Coronary artery (tissue), 2 donors: Measurements from ENCODE around the gene RPRD1B.

Experiments used
- DNase-seq: peaks from one replicate; pipeline ENCODE4 v3.0.0-alpha.2; 2017; ENCODE audit warnings: low spot score
- H3K27ac ChIP-seq, 2 donors: fragments of 200-600 bp; sonication (generic); one replicate each; pipeline ENCODE4 v1.5.1; 2016 to 2019
- H3K4me3 ChIP-seq: fragments of 200-600 bp; sonication (generic); 2 replicates; pipeline ENCODE4 v1.5.1; 2016; ENCODE audit warnings: mild to moderate bottlenecking, moderate library complexity
- CTCF ChIP-seq: fragments of 200-600 bp; sonication (generic); IDR thresholded peaks from one replicate; pipeline ENCODE4 v1.5.1; 2019; ENCODE audit warnings: antibody characterized with exemption

RPRD1B gene

GRCh38 chr20:38024496-38024895 lies 9.1 kb upstream of the RPRD1B start:
- TF ChIP-seq CTCF, result no peak
- Histone ChIP-seq H3K27ac (no peak overlapping the region), H3K4me3 (no peak overlapping the region)
- no peak for DNase-seq

- Histone ChIP-seq H3K27ac (no peak overlapping the region), H3K4me3 (no peak overlapping the region)
- no peak for TF ChIP-seq CTCF
- DNase-seq, result no peak
These were observed 4.1 kb upstream of the RPRD1B start for GRCh38 chr20:38029453-38029852.

GRCh38 chr20:38031957-38032356 lies 1.6 kb upstream of the RPRD1B start:
- DNase-seq, result no peak
- Histone ChIP-seq H3K4me3 (no peak overlapping the region), H3K27ac (no peak overlapping the region)
- TF ChIP-seq CTCF, result no peak

- Histone ChIP-seq H3K4me3 (peak overlapping the region; percentile 93), H3K27ac (peak overlapping the region; percentile 90 to 99)
- no peak for TF ChIP-seq CTCF
- no peak for DNase-seq
These were observed 789 bp upstream of the RPRD1B start for GRCh38 chr20:38032585-38033329.

GRCh38 chr20:38034108-38034649 lies 633 bp downstream of the RPRD1B start:
- no peak for DNase-seq
- Histone ChIP-seq H3K27ac (peak overlapping the region; percentile 90 to 99), H3K4me3 (peak overlapping the region; percentile 93)
- TF ChIP-seq CTCF, result no peak

GRCh38 chr20:38034961-38035360 lies 1.4 kb downstream of the RPRD1B start:
- no peak for TF ChIP-seq CTCF
- H3K27ac ChIP-seq, result no peak overlapping the region

GRCh38 chr20:38036366-38036765 lies 2.8 kb downstream of the RPRD1B start:
- Histone ChIP-seq H3K27ac (no peak overlapping the region), H3K4me3 (peak overlapping the region; percentile 13)
- no peak for DNase-seq
- no peak for TF ChIP-seq CTCF

More at GRCh38 chr20:38034961-38035360, 1.4 kb downstream of the RPRD1B start:
- H3K4me3 ChIP-seq, result peak overlapping the region; percentile 93
- no peak for DNase-seq
